PC-3 (cell line): ENCODE measurements around the gene NLGN3.

Experiments
- EZH2 ChIP-seq: fragments of 300-600 bp; sonication (generic); IDR thresholded peaks from one replicate; pipeline ENCODE4 v1.6.1; 2017; ENCODE audit warnings: antibody characterized with exemption, mild to moderate bottlenecking, low read length; ENCODE audit not compliant: unreplicated experiment
- EZH2phosphoT487 ChIP-seq: fragments of 300-600 bp; sonication (generic); IDR thresholded peaks from 2 replicates; pipeline ENCODE4 v1.6.1; 2018; ENCODE audit warnings: mild to moderate bottlenecking, antibody characterized with exemption, low read length, borderline replicate concordance
- TF ChIP-seq, protein P1 (sequence below): fragments of 300-600 bp; sonication (generic); conservative IDR thresholded peaks from 2 replicates; pipeline ENCODE4 v1.5.1; 2017; ENCODE audit warnings: antibody characterized with exemption, low read depth, mild to moderate bottlenecking, low read length

DNA sequence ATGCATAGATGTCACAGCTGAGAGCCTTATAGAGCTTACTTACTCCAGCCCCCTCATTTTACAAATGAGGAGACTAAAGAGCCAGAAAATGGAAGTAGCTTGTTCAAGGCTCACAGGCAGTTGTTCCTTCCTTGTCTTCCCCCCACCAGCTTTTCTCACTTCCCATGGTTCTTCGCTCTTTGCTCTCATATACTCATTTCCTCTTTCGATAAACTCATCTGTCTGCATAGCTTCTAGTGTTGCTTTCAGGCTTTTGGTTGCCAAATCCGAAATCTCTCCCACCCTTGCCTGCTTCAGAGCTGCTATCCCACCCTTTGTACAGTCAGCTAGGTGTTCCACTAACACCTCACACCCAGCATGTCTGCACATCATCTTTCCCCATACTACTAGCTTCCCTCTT is 53.4 kb downstream of the NLGN3 start:
- TF ChIP-seq, protein P1, sequence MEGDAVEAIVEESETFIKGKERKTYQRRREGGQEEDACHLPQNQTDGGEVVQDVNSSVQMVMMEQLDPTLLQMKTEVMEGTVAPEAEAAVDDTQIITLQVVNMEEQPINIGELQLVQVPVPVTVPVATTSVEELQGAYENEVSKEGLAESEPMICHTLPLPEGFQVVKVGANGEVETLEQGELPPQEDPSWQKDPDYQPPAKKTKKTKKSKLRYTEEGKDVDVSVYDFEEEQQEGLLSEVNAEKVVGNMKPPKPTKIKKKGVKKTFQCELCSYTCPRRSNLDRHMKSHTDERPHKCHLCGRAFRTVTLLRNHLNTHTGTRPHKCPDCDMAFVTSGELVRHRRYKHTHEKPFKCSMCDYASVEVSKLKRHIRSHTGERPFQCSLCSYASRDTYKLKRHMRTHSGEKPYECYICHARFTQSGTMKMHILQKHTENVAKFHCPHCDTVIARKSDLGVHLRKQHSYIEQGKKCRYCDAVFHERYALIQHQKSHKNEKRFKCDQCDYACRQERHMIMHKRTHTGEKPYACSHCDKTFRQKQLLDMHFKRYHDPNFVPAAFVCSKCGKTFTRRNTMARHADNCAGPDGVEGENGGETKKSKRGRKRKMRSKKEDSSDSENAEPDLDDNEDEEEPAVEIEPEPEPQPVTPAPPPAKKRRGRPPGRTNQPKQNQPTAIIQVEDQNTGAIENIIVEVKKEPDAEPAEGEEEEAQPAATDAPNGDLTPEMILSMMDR: no peak
- TF ChIP-seq EZH2 (no peak), EZH2phosphoT487 (no peak)
